H1 (cell line): ENCODE data around the gene TMEM17. TPM values are rescaled to one million over a fixed set of nuclear protein-coding genes. Genes with fewer than 3 reads are reported as not detected.

Experiments used
- CTCF ChIA-PET: fragments of 300-600 bp; sonication (Branson Sonifier 250); formaldehyde crosslinking; loops from one replicate; lab custom pipeline; 2021; ENCODE audit not compliant: partially characterized antibody; lab: Charles Lee
- POLR2A ChIA-PET: fragments of 300-600 bp; sonication (Branson Sonifier 250); formaldehyde crosslinking; loops from one replicate; lab custom pipeline; 2021; ENCODE audit warnings: inconsistent platforms; ENCODE audit not compliant: partially characterized antibody; lab: Charles Lee
- DNase-seq, 2 experiments: peaks; one replicate each; pipeline versions ENCODE4 v3.0.0 to v3.0.0-alpha.2; 2010 to 2022; ENCODE audit warnings: low spot score in 2 of 2, low read depth in 1 of 2, mixed read lengths in 1 of 2
- FAIRE-seq: peaks from 2 replicates; lab custom pipeline; 2011; peaks lifted over from hg19 to GRCh38; lab: Jason Lieb, UNC
- H2AFZ ChIP-seq: 2 replicates; pipeline ENCODE4 v1.8.1; 2012; ENCODE audit warnings: low read length, inconsistent platforms
- H2AK5ac ChIP-seq: 2 replicates; pipeline ENCODE4 v1.6.1; 2013; ENCODE audit warnings: low read depth, low read length
- H2BK120ac ChIP-seq: replicated peaks from 2 replicates; pipeline ENCODE3; 2013; ENCODE audit warnings: low read depth, low read length, inconsistent platforms
- H2BK12ac ChIP-seq: 2 replicates; pipeline ENCODE4 v1.6.1; 2013; ENCODE audit warnings: low read depth, low read length
- H2BK15ac ChIP-seq: 2 replicates; pipeline ENCODE4 v1.6.1; 2013; ENCODE audit warnings: low read length
- H2BK20ac ChIP-seq: 2 replicates; pipeline ENCODE4 v1.6.1; 2013; ENCODE audit warnings: low read length
- H2BK5ac ChIP-seq: 2 replicates; pipeline ENCODE4 v1.6.1; 2013; ENCODE audit warnings: low read depth, low read length
- H3K14ac ChIP-seq: 2 replicates; pipeline ENCODE4 v1.6.1; 2013; ENCODE audit warnings: inconsistent platforms; ENCODE audit not compliant: insufficient read length
- H3K18ac ChIP-seq: 2 replicates; pipeline ENCODE4 v1.6.1; 2013; ENCODE audit warnings: low read length; ENCODE audit errors: extremely low read depth
- H3K23ac ChIP-seq: 2 replicates; pipeline ENCODE4 v1.6.1; 2013; ENCODE audit warnings: inconsistent platforms; ENCODE audit not compliant: insufficient read length
- H3K23me2 ChIP-seq: 2 replicates; pipeline ENCODE4 v1.6.1; 2013; ENCODE audit warnings: low read depth, low read length
- H3K27ac ChIP-seq: 2 replicates; pipeline ENCODE4 v1.6.1; 2011; ENCODE audit warnings: low read depth, low read length, inconsistent platforms
- H3K27me3 ChIP-seq, 4 experiments: replicated peaks in 1 of 4; 1 replicate in 1 of 4; 2 replicates in 3 of 4; pipeline versions ENCODE4 v1.6.1 to v1.8.1; 2011 to 2013; ENCODE audit warnings: low read length in 3 of 4, mild to moderate bottlenecking in 3 of 4, inconsistent platforms in 2 of 4, mixed read lengths in 2 of 4, moderate library complexity in 1 of 4; ENCODE audit not compliant: control insufficient read depth in 3 of 4, insufficient read depth in 3 of 4; ENCODE audit errors: extremely low read depth in 1 of 4
- H3K36me3 ChIP-seq, 4 experiments: 2 replicates each; pipeline versions ENCODE4 v1.6.1 to v1.8.1; 2011 to 2013; ENCODE audit warnings: mild to moderate bottlenecking in 4 of 4, low read length in 3 of 4, moderate library complexity in 2 of 4, control low read depth in 1 of 4, inconsistent platforms in 1 of 4; ENCODE audit not compliant: insufficient read depth in 4 of 4, control insufficient read depth in 2 of 4
- H3K4ac ChIP-seq: replicated peaks from 2 replicates; pipeline ENCODE3; 2013; ENCODE audit warnings: low read length, low read depth, mixed read lengths, inconsistent platforms; ENCODE audit not compliant: insufficient read length
- H3K4me1 ChIP-seq, 4 experiments: replicated peaks in 1 of 4; 1 replicate in 1 of 4; 2 replicates in 3 of 4; pipeline versions ENCODE4 v1.6.1 to v1.8.1; 2011 to 2013; ENCODE audit warnings: low read length in 3 of 4, inconsistent platforms in 2 of 4, mixed read lengths in 1 of 4; ENCODE audit not compliant: insufficient read depth in 4 of 4, control insufficient read depth in 3 of 4
- H3K4me2 ChIP-seq, 2 experiments: 2 replicates each; pipeline versions ENCODE4 v1.6.1 to v1.8.1; 2011 to 2013; ENCODE audit warnings: low read depth in 2 of 2, low read length in 2 of 2, control low read depth in 1 of 2, inconsistent platforms in 1 of 2, mild to moderate bottlenecking in 1 of 2; ENCODE audit not compliant: insufficient read depth in 1 of 2
- H3K4me3 ChIP-seq, 4 experiments: fragments of 200-600, 300-600 bp in 1 of 4; sonication (generic), shearing (Covaris generic), sonication (Bioruptor Twin) in 1 of 4; 2 replicates each; pipeline versions ENCODE4 v1.5.1 to v1.8.1; 2011 to 2016; ENCODE audit warnings: low read length in 4 of 4, low read depth in 3 of 4, control low read depth in 2 of 4, inconsistent platforms in 2 of 4, mild to moderate bottlenecking in 2 of 4, mixed read lengths in 1 of 4, moderate library complexity in 1 of 4; ENCODE audit not compliant: insufficient read depth in 2 of 4; ENCODE audit errors: extremely low read depth in 1 of 4
- H3K56ac ChIP-seq: replicated peaks from 2 replicates; pipeline ENCODE3; 2013; ENCODE audit warnings: low read depth, mild to moderate bottlenecking, mixed read lengths, low read length, inconsistent platforms; ENCODE audit not compliant: insufficient read length
- H3K79me1 ChIP-seq: 2 replicates; pipeline ENCODE4 v1.6.1; 2013; ENCODE audit warnings: low read depth, low read length, control low read depth
- H3K79me2 ChIP-seq, 2 experiments: 2 replicates each; pipeline versions ENCODE4 v1.6.1 to v1.8.1; 2012 to 2013; ENCODE audit warnings: low read length in 2 of 2, mild to moderate bottlenecking in 2 of 2, inconsistent platforms in 1 of 2; ENCODE audit not compliant: insufficient read depth in 2 of 2, control insufficient read depth in 1 of 2
- H3K9ac ChIP-seq, 4 experiments: replicated peaks in 1 of 4; 1 replicate in 1 of 4; 2 replicates in 3 of 4; pipeline versions ENCODE4 v1.6.1 to v1.8.1; 2011 to 2013; ENCODE audit warnings: low read depth in 3 of 4, low read length in 3 of 4, control low read depth in 2 of 4, mild to moderate bottlenecking in 2 of 4, moderate library complexity in 2 of 4, inconsistent platforms in 1 of 4; ENCODE audit errors: extremely low read depth in 1 of 4
- H3K9me3 ChIP-seq, 2 experiments: 2 replicates each; pipeline versions ENCODE4 v1.6.1 to v1.8.1; 2012 to 2013; ENCODE audit warnings: mild to moderate bottlenecking in 2 of 2, moderate library complexity in 2 of 2, control low read depth in 1 of 2, inconsistent platforms in 1 of 2, low read depth in 1 of 2, low read length in 1 of 2, mixed read lengths in 1 of 2; ENCODE audit not compliant: insufficient read depth in 2 of 2
- H4K20me1 ChIP-seq, 2 experiments: replicated peaks in 1 of 2; 2 replicates each; pipeline versions ENCODE3 to v1.8.1; 2011 to 2013; ENCODE audit warnings: inconsistent platforms in 2 of 2, low read length in 2 of 2, mild to moderate bottlenecking in 1 of 2; ENCODE audit not compliant: insufficient read depth in 2 of 2, control insufficient read depth in 1 of 2
- H4K5ac ChIP-seq: 2 replicates; pipeline ENCODE4 v1.6.1; 2013; ENCODE audit warnings: low read length, low read depth, mixed read lengths, inconsistent platforms; ENCODE audit not compliant: insufficient read length
- H4K8ac ChIP-seq: 2 replicates; pipeline ENCODE4 v1.8.0; 2013; ENCODE audit warnings: mild to moderate bottlenecking, moderate library complexity, low read length, inconsistent platforms; ENCODE audit not compliant: insufficient read depth; ENCODE audit errors: extremely low read depth
- H4K91ac ChIP-seq: replicated peaks from 2 replicates; pipeline ENCODE3; 2013; ENCODE audit warnings: low read length, mixed read lengths, inconsistent platforms; ENCODE audit not compliant: insufficient read length
- ASH2L ChIP-seq: fragments of 200-600, 300-600 bp; sonication (generic); IDR thresholded peaks from one replicate; pipeline ENCODE4 v1.7.1; 2017; ENCODE audit warnings: low read length
- BRCA1 ChIP-seq: IDR thresholded peaks from 2 replicates; pipeline ENCODE4 v1.6.1; 2012; ENCODE audit warnings: low read depth, low read length, improper control_type of control experiment
- CTBP2 ChIP-seq: IDR thresholded peaks from 2 replicates; pipeline ENCODE4 v1.7.0; 2011; ENCODE audit warnings: borderline replicate concordance, mild to moderate bottlenecking, moderate library complexity, mixed read lengths, low read length; ENCODE audit not compliant: insufficient read depth, insufficient read length
- CTCF ChIP-seq, 3 experiments: IDR thresholded peaks; 1 replicate in 2 of 3; 2 replicates in 1 of 3; pipeline versions ENCODE4 v1.5.1 to v1.6.1; 2011; ENCODE audit warnings: low read length in 3 of 3, mild to moderate bottlenecking in 3 of 3, inconsistent platforms in 2 of 3, low read depth in 1 of 3, moderate library complexity in 1 of 3; ENCODE audit not compliant: insufficient read depth in 1 of 3; ENCODE audit errors: control extremely low read depth in 1 of 3
- EGR1 ChIP-seq: IDR thresholded peaks from 2 replicates; pipeline ENCODE4 v1.6.1; 2011; ENCODE audit warnings: low read depth, low read length, borderline replicate concordance
- JUN ChIP-seq: IDR thresholded peaks from 2 replicates; pipeline ENCODE4 v1.6.1; 2011; ENCODE audit warnings: low read depth, mild to moderate bottlenecking, improper control_type of control experiment, low read length
- KDM4A ChIP-seq: IDR thresholded peaks from one replicate; pipeline ENCODE4 v1.7.1; 2012; ENCODE audit warnings: low read depth, mild to moderate bottlenecking, moderate library complexity, low read length, inconsistent platforms; ENCODE audit not compliant: severe bottlenecking
- SP2 ChIP-seq: IDR thresholded peaks from 2 replicates; pipeline ENCODE4 v1.6.1; 2012; ENCODE audit warnings: mild to moderate bottlenecking, low read length, inconsistent platforms
- TBP ChIP-seq: IDR thresholded peaks from 2 replicates; pipeline ENCODE4 v1.6.1; 2011; ENCODE audit warnings: low read depth, low read length, improper control_type of control experiment
- TEAD4 ChIP-seq: IDR thresholded peaks from 2 replicates; pipeline ENCODE4 v1.6.1; 2012; ENCODE audit warnings: low read depth, low read length, inconsistent platforms, mixed read lengths
- WGBS, 2 experiments: shearing (Covaris generic) in 1 of 2; methylation state at CpG; one replicate each; pipeline versions ENCODE4 v1.1.6 to v1.1.7; 2013 to 2015; ENCODE audit warnings: low lambda C conversion rate in 2 of 2, mixed read lengths in 2 of 2, inconsistent platforms in 1 of 2, low coverage in 1 of 2, missing lambda C conversion rate in 1 of 2; ENCODE audit not compliant: insufficient replicate concordance in 2 of 2, insufficient coverage in 1 of 2, insufficient read length in 1 of 2; ENCODE audit errors: extremely low coverage in 1 of 2, missing lambda C conversion rate in 1 of 2; 5-methylcytosine and 5-hydroxymethylcytosine counted together
- polyA plus RNA-seq, 7 experiments: library from polyadenylated mRNA; depleted of rRNA in 3 of 7; stranded (reverse) in 5 of 7; unstranded in 2 of 7; fragments of >200 nt in 5 of 7; fragments of 200-250 nt in 2 of 7; gene quantifications; 1 replicate in 5 of 7; 2 replicates in 1 of 7; 4 replicates in 1 of 7; pipeline versions ENCODE4 v1.2.1 to v1.2.3, GENCODE V29; 2011 to 2013; ENCODE audit warnings: missing spikeins in 2 of 7, mixed read lengths in 2 of 7
- total RNA-seq: library from RNA; stranded (reverse); fragmentation: NEBNext Ultra II Directional; extraction: Animal tissue kit (Norgen Biotek cat#: 25700); gene quantifications from 2 replicates; pipeline ENCODE4 v1.2.1, GENCODE V29; 2021
- TF ChIP-seq, protein P1 (sequence below): IDR thresholded peaks from 2 replicates; pipeline ENCODE4 v1.6.1; 2012; ENCODE audit warnings: inconsistent platforms

The TMEM17 gene
- total and polyA plus RNA-seq, 2 of the 8 experiments (the other 6 are each of a cell fraction or from before 2014, with no cell fraction given), result 0.69 to 1.2 TPM

- H3K79me1 ChIP-seq, result peaks cover 2% of the 10 kb centered on the region
- POLR2A ChIA-PET, result interaction anchor here (0.9 to 2.2 kb wide), 4 partner anchors 9 to 241 kb away, joined by 3 to 7 read pairs (median 5); partner anchors contain the start of gene TMEM17
- H2BK5ac ChIP-seq, result peak overlapping the region; percentile 89; the same call in 1 of the 2 replicates
- peak overlapping the region; percentile 36; the same call in 1 of the 2 replicates for H2BK15ac ChIP-seq
- peak overlapping the region; percentile 56 for H3K18ac ChIP-seq
- H3K27me3 ChIP-seq, result no peaks in the 10 kb centered on the region
- H4K20me1 ChIP-seq, result no peaks in the 10 kb centered on the region
- peak overlapping the region; percentile 34 for H3K4ac ChIP-seq
- no peaks in the 10 kb centered on the region for H3K9me3 ChIP-seq
- peak overlapping the region; percentile 54 for H3K27ac ChIP-seq
- peak overlapping the region; percentile 62; the same call in 1 of the 2 replicates for H2BK20ac ChIP-seq
- CTCF ChIA-PET, result interaction anchor here (0.7 to 3.9 kb wide), 11 partner anchors 9 to 312 kb away, joined by 3 to 21 read pairs (median 3); no protein-coding TSS in a partner anchor
- peak overlapping the region; percentile 18; the same call in 1 of the 2 replicates for H2BK12ac ChIP-seq
- H3K36me3 ChIP-seq, result no peaks in the 10 kb centered on the region
- no peak for FAIRE-seq
- H4K5ac ChIP-seq, result peak overlapping the region; percentile 74
- peaks cover 0 to 3% of the 10 kb centered on the region in 2 experiments; a peak in 1 of 4 replicates for H3K79me2 ChIP-seq
- no peak overlapping the region for H2AFZ ChIP-seq
- no peak overlapping the region for H3K9ac ChIP-seq
- peak overlapping the region; percentile 57 for H4K91ac ChIP-seq
- DNase-seq, result no peak
- 92% methylated on average over 2 of the region's 2 CpGs; no CpG with 5 or more reads in 1 of the 2 experiments for WGBS, 2 experiments
- H4K8ac ChIP-seq, result peak overlapping the region; percentile 81
- H2BK120ac ChIP-seq, result peak overlapping the region; percentile 63
- H3K4me3 ChIP-seq, result peak overlapping the region in 1 of 4 experiments; percentile 27; a peak in 1 of 8 replicates
- H3K4me1 ChIP-seq, result peaks cover 9 to 24% (median 17%) of the 10 kb centered on the region in 4 experiments
- H2AK5ac ChIP-seq, result peak overlapping the region; percentile 32
- H3K56ac ChIP-seq, result peak overlapping the region; percentile 71
- peak overlapping the region; percentile 83 for H3K14ac ChIP-seq
- H3K23ac ChIP-seq, result no peak overlapping the region
- 0 out of 2 replicates have a peak, but pooled peaks cover 3% of the 10 kb centered on the region for H3K23me2 ChIP-seq
- H3K4me2 ChIP-seq, result peak overlapping the region; percentile 42 to 46
- TF ChIP-seq KDM4A (no peak), SP2 (no peak), EGR1 (no peak), JUN (no peak), ASH2L (no peak), TEAD4 (no peak), BRCA1 (no peak), CTCF (IDR thresholded peaks at IDR 0.05; ENCODE audit: control extremely low read depth in 1 of 3, insufficient read depth in 1 of 3, low read depth in 1 of 3, low read length in 3 of 3) (no peak), CTBP2 (no peak), TBP (no peak)
- TF ChIP-seq, protein P1, sequence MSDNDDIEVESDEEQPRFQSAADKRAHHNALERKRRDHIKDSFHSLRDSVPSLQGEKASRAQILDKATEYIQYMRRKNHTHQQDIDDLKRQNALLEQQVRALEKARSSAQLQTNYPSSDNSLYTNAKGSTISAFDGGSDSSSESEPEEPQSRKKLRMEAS, result no peak; the same call in 1 of the 2 replicates
These were observed 39.5 kb downstream of the TMEM17 start for GRCh38 chr2:62466503-62466854.
